T-cell (primary cell): ENCODE data around the gene SNRPE. TPM values are rescaled to one million over a fixed set of nuclear protein-coding genes. Genes with fewer than 3 reads are reported as not detected.

Experiments used
- ATAC-seq, 4 experiments: fragments of 200-7000 bp in 3 of 4; fragments of 150-1000 bp in 1 of 4; cut with Tn5 transposase; replicated peaks in 1 of 4; 1 replicate in 3 of 4; 2 replicates in 1 of 4; pipeline ENCODE4 v1.10.0; 2021; ENCODE audit warnings: moderate library complexity in 3 of 4, mild to moderate bottlenecking in 2 of 4, moderate number of reproducible peaks in 1 of 4
- CTCF ChIA-PET, 2 donors: fragments of 300-600 bp; sonication (Branson Sonifier 250); formaldehyde crosslinking; loops; one replicate each; lab custom pipeline; 2022; ENCODE audit warnings: antibody characterized with exemption in 2 of 2; lab: Charles Lee
- POLR2A ChIA-PET, 2 donors: fragments of 300-600 bp; sonication (Branson Sonifier 250); formaldehyde crosslinking; loops; one replicate each; lab custom pipeline; 2022; ENCODE audit warnings: antibody characterized with exemption in 2 of 2; lab: Charles Lee
- DNase-seq, 35 experiments: peaks; one replicate each; pipeline versions ENCODE4 v3.0.0 to v3.0.0-alpha.2; 2013 to 2023
- H3K27ac ChIP-seq: one replicate; pipeline ENCODE4 v1.5.1; 2013; ENCODE audit warnings: low read length
- H3K27me3 ChIP-seq, 2 experiments: replicated peaks in 1 of 2; 1 replicate in 1 of 2; 2 replicates in 1 of 2; pipeline versions ENCODE4 v1.6.1 to v1.7.0; 2013; ENCODE audit warnings: low read length in 1 of 2, mixed read lengths in 1 of 2; ENCODE audit not compliant: control insufficient read depth in 2 of 2, insufficient read depth in 2 of 2; ENCODE audit errors: extremely low read depth in 1 of 2
- H3K36me3 ChIP-seq, 2 donors: 1 replicate in 1 of 2; 2 replicates in 1 of 2; pipeline versions ENCODE4 v1.6.1 to v1.7.0; 2013; ENCODE audit warnings: low read length in 1 of 2; ENCODE audit not compliant: control insufficient read depth in 2 of 2, insufficient read depth in 1 of 2; ENCODE audit errors: extremely low read depth in 1 of 2
- H3K4me1 ChIP-seq, 2 experiments: 1 replicate in 1 of 2; 2 replicates in 1 of 2; pipeline versions ENCODE4 v1.6.1 to v1.7.0; 2013; ENCODE audit warnings: low read length in 2 of 2, mixed read lengths in 1 of 2; ENCODE audit not compliant: insufficient read depth in 2 of 2, control insufficient read depth in 1 of 2; ENCODE audit errors: extremely low read depth in 1 of 2
- H3K4me3 ChIP-seq, 2 donors: 1 replicate in 1 of 2; 2 replicates in 1 of 2; pipeline versions ENCODE4 v1.5.1 to v1.7.0; 2013; ENCODE audit warnings: mild to moderate bottlenecking in 2 of 2, low read length in 1 of 2, moderate library complexity in 1 of 2; ENCODE audit not compliant: control insufficient read depth in 1 of 2; ENCODE audit errors: extremely low read depth in 1 of 2
- H3K9me3 ChIP-seq: 2 replicates; pipeline ENCODE4 v1.7.0; 2013
- H3K27ac Mint-ChIP-seq, 2 donors: one replicate each; pipeline ENCODE4 v1.8.0; 2020 to 2021; ENCODE audit warnings: mild to moderate bottlenecking in 2 of 2, mixed read lengths in 2 of 2
- H3K27me3 Mint-ChIP-seq, 2 donors: one replicate each; pipeline ENCODE4 v1.8.0; 2021 to 2022; ENCODE audit warnings: mixed read lengths in 2 of 2
- H3K36me3 Mint-ChIP-seq: one replicate; pipeline ENCODE4 v1.8.0; 2021; ENCODE audit warnings: mixed read lengths
- H3K4me1 Mint-ChIP-seq, 3 donors: one replicate each; pipeline ENCODE4 v1.8.0; 2020 to 2022; ENCODE audit warnings: mixed read lengths in 3 of 3, mild to moderate bottlenecking in 1 of 3
- H3K4me3 Mint-ChIP-seq, 3 donors: one replicate each; pipeline ENCODE4 v1.8.0; 2020 to 2022; ENCODE audit warnings: mild to moderate bottlenecking in 3 of 3, mixed read lengths in 3 of 3, moderate library complexity in 3 of 3
- H3K9me3 Mint-ChIP-seq, 3 donors: one replicate each; pipeline ENCODE4 v1.8.0; 2020 to 2022; ENCODE audit warnings: mixed read lengths in 3 of 3
- WGBS: methylation state at CpG from one replicate; pipeline ENCODE4 v1.1.5; 2013; ENCODE audit warnings: missing lambda C conversion rate; ENCODE audit not compliant: insufficient coverage; 5-methylcytosine and 5-hydroxymethylcytosine counted together
- total RNA-seq, 35 experiments: library from RNA in 6 of 35; stranded (reverse) in 6 of 35; fragments of 120-200 nt in 1 of 35; gene quantifications; one replicate each; pipeline versions ENCODE4 v1.2.1 to v1.2.4 and lab custom pipeline; 2013 to 2026

Gene SNRPE
- total RNA-seq, 5 donors from 2014 or later (not counting 1 experiment from before 2014, with no cell fraction given), result 50.6 to 80.9 (median 72.0) TPM

DNA sequence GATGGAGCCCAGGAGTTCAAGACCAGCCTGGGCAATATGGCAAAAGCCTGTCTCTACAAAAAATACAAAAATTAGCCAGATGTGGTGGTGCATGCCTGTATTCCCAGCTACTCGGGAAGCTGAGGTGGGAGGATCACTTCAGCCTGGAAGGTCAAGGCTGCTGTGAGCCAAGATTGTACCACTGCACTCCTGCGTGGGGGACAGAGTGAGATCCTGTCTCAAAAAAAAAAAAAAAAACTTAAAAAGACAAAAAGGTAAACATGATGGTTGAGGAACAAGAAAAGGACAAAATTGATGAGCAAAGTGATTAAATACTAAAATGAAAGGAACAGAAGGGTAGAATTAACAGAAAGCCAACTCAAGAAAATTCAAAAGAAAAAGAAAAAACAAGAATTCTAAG is 30.6 kb downstream of the SNRPE start:
- no peak overlapping the region for H3K27ac Mint-ChIP-seq
- Histone ChIP-seq H3K4me1 (no peaks in the 10 kb centered on the region), H3K4me3 (no peak overlapping the region), H3K27me3 (no peaks in the 10 kb centered on the region), H3K27ac (no peak overlapping the region), H3K9me3 (no peaks in the 10 kb centered on the region), H3K36me3 (no peaks in the 10 kb centered on the region)
- H3K27me3 Mint-ChIP-seq, result peaks cover 0 to 2% of the 10 kb centered on the region in 2 donors
- no peaks in the 10 kb centered on the region for H3K4me1 Mint-ChIP-seq
- POLR2A ChIA-PET, result no interaction called here
- H3K36me3 Mint-ChIP-seq, result peaks cover 20% of the 10 kb centered on the region
- DNase-seq, result no peak
- no CpG with 5 or more reads among the region's 2 CpGs for WGBS
- no peak for ATAC-seq
- CTCF ChIA-PET, result no interaction called here
- no peak overlapping the region for H3K4me3 Mint-ChIP-seq
- H3K9me3 Mint-ChIP-seq, result peaks cover 0 to 14% (median 8%) of the 10 kb centered on the region in 3 donors

DNA sequence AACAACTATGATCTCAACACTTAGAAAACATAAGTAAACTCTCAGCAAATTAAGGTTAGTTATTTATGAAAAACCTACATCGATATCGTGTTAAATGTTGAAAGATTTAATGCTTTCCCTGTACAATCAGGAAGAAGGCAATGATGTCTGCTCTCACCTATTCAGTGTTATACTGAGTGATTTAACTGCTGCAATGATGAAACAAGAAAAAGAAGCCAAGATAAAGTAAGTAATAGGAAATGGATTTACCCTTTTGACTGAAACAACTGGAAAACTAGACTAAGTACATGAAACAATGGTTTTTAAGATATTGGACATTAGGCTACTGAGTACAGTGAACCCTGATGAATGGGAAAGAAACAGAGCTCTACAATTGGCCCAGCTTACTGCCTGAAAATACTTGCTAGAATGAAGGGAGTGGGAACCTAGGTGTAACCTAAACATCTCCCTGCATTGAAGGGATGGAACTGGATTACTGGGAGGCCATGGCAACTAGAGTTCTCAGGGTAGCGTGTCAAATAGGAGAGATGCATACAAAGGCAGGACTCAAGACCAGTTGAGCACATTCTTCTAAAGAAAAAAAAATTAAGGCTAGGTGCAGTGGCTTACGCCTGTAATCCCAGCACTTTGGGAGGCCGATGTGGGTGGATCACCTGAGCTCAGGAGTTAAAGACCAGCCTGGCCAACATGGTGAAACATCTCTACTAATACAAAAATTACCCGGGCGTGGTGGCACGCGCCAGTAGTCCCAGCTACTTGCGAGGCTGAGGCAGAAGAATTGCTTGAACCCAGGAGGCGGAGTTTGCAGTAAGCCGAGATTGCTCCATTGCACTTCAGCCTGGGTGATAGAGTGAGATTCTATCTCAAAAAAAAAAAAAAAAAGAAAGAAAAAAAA is 37.3 kb downstream of the SNRPE start:
- ATAC-seq (no peak), DNase-seq (no peak)
- no peaks in the 10 kb centered on the region for H3K4me1 ChIP-seq
- WGBS, result 92% methylated on average over 3 of the region's 12 CpGs
- Mint-ChIP-seq H3K4me1 (no peaks in the 10 kb centered on the region), H3K27me3 (peaks cover 3 to 9% of the 10 kb centered on the region in 2 donors), H3K27ac (no peak overlapping the region), H3K4me3 (no peak overlapping the region), H3K9me3 (peaks cover 0 to 6% (median 5%) of the 10 kb centered on the region in 3 donors), H3K36me3 (peaks cover 2% of the 10 kb centered on the region)
- H3K27ac ChIP-seq, result no peak overlapping the region
- H3K4me3 ChIP-seq, result no peak overlapping the region
- no peaks in the 10 kb centered on the region for H3K9me3 ChIP-seq
- ChIA-PET POLR2A (interaction anchor here (0.5 to 0.6 kb wide), 2 partner anchors 33 to 287 kb away, joined by 4 to 7 read pairs; no protein-coding TSS in a partner anchor), CTCF (no interaction called here)
- H3K27me3 ChIP-seq, result no peaks in the 10 kb centered on the region
- no peaks in the 10 kb centered on the region for H3K36me3 ChIP-seq

DNA sequence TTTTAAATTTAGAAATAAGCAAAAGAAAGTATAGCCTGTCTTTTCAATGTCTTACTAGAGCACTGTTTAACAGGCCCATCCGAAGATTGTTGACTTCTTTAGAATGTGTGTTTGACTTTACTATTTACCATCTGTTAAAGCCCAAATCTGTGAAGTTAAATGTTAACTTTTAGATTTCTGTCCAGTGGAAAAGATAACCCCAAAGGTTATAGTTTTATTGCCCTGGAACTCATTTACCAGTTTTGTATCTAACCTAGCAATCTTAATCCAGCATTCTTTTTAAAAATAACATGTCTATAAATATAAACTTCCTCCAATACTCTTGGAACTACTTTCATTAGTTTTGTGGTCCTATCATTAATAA is 37.9 kb downstream of the SNRPE start:
- Histone ChIP-seq H3K4me1 (no peaks in the 10 kb centered on the region), H3K4me3 (no peak overlapping the region), H3K9me3 (no peaks in the 10 kb centered on the region), H3K27ac (no peak overlapping the region), H3K36me3 (no peaks in the 10 kb centered on the region), H3K27me3 (no peaks in the 10 kb centered on the region)
- peaks cover 4 to 12% of the 10 kb centered on the region in 2 donors for H3K27me3 Mint-ChIP-seq
- H3K36me3 Mint-ChIP-seq, result no peaks in the 10 kb centered on the region
- ATAC-seq (no peak), DNase-seq (no peak)
- WGBS, result no CpG with 5 or more reads among the region's 1 CpG
- no peaks in the 10 kb centered on the region for H3K4me1 Mint-ChIP-seq
- no peak overlapping the region for H3K27ac Mint-ChIP-seq
- ChIA-PET CTCF (no interaction called here), POLR2A (no interaction called here)
- H3K4me3 Mint-ChIP-seq, result no peak overlapping the region
- H3K9me3 Mint-ChIP-seq, result peaks cover 0 to 4% (median 3%) of the 10 kb centered on the region in 3 donors

DNA sequence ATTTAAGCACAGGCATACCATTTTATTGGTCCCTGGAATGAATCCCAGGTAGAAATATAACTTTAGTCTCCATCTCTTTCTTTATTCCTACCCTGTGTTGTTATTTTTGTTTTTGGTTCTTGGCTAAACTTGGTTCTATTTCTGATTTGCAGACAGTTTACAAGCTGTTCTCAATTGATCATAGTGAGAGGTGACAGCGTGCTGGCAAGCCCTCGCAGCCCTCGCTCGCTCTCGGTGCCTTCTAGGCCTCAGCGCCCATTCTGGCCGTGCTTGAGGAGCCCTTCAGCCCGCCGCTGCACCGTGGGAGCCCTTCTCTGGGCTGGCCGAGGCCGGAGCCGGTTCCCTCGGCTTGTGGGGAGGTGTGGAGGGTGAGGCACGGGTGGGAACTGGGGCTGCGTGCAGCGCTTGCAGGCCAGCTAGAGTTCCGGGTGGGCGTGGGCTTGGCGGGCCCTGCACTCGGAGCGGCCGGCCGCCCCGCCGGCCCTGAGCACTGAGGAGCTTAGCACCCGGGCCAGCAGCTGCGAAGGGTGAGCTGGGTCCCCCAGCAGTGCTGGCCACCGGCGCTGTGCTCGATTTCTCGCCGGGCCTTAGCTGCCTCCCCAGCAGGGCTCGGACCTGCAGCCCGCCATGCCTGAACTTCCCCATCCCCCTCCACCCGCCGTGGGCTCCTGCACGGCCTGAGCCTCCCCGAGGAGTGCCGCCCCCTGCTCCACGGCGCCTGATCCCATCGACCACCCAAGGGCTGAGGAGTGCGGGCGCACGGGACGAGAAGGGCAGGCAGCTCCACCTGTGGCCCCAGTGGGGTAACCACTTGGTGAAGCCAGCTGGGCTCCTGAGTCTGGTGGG is 38.7 kb downstream of the SNRPE start:
- ChIA-PET POLR2A (no interaction called here), CTCF (no interaction called here)
- Histone ChIP-seq H3K36me3 (no peaks in the 10 kb centered on the region), H3K4me1 (no peaks in the 10 kb centered on the region), H3K27ac (no peak overlapping the region), H3K4me3 (no peak overlapping the region), H3K27me3 (no peaks in the 10 kb centered on the region), H3K9me3 (no peaks in the 10 kb centered on the region)
- Mint-ChIP-seq H3K9me3 (no peaks in the 10 kb centered on the region), H3K27ac (no peak overlapping the region), H3K36me3 (no peaks in the 10 kb centered on the region), H3K4me3 (no peak overlapping the region), H3K4me1 (no peaks in the 10 kb centered on the region), H3K27me3 (peaks cover 4 to 12% of the 10 kb centered on the region in 2 donors)
- ATAC-seq, result no peak
- DNase-seq, result no peak
- 93% methylated on average over 25 of the region's 47 CpGs for WGBS

DNA sequence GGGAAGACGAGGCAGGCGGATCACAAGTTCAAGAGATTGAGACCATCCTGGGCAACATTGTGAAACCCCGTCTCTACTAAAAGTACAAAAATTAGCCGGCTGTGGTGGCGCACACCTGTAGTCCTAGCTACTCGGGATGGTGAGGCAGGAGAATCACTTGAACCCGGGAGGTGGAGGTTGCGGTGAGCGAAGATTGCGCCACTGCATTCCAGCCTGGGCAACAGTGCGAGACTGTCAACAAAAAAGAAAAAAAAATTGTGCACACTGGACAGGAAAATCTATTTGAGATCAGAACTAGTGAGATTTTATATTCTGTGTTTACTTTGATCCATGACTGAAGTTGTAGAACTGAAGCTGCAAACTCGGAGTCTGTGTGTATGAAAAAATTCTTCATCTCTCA is 40.2 kb downstream of the SNRPE start:
- Mint-ChIP-seq H3K27me3 (peaks cover 4 to 12% of the 10 kb centered on the region in 2 donors), H3K9me3 (no peaks in the 10 kb centered on the region), H3K4me1 (no peaks in the 10 kb centered on the region), H3K36me3 (no peaks in the 10 kb centered on the region), H3K4me3 (no peak overlapping the region), H3K27ac (no peak overlapping the region)
- 95% methylated on average over 11 of the region's 12 CpGs for WGBS
- no peaks in the 10 kb centered on the region for H3K4me1 ChIP-seq
- H3K4me3 ChIP-seq, result no peak overlapping the region
- POLR2A ChIA-PET, result no interaction called here
- H3K9me3 ChIP-seq, result no peaks in the 10 kb centered on the region
- peaks cover 0 to 2% of the 10 kb centered on the region in 2 experiments for H3K27me3 ChIP-seq
- CTCF ChIA-PET, result no interaction called here
- ATAC-seq, result no peak
- H3K27ac ChIP-seq, result no peak overlapping the region
- no peak for DNase-seq
- H3K36me3 ChIP-seq, result no peaks in the 10 kb centered on the region

DNA sequence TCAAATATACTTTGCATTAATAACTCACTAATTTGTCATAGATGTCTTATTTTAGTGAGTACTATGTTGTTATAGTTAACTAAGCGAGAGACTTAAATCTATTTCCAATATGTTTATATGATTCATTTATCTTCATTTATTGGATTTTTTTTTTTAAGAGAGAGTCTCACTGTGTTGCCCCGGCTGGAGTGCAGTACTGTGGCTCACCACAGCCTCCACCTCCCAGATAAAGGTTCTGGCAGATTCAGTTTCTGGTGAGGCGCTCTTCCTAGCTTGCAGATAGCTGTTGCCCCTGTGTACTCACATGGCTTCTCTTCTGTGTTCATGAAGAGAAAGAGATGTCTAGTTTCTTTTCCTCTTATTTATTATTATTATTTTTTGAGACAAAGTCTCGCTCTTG is 43.9 kb downstream of the SNRPE start:
- DNase-seq (no peak), ATAC-seq (no peak)
- no peaks in the 10 kb centered on the region for H3K4me1 ChIP-seq
- Mint-ChIP-seq H3K9me3 (no peaks in the 10 kb centered on the region), H3K4me1 (no peaks in the 10 kb centered on the region), H3K27me3 (peaks cover 6 to 12% of the 10 kb centered on the region in 2 donors), H3K4me3 (no peak overlapping the region), H3K27ac (no peak overlapping the region), H3K36me3 (no peaks in the 10 kb centered on the region)
- no peaks in the 10 kb centered on the region for H3K9me3 ChIP-seq
- peaks cover 0 to 2% of the 10 kb centered on the region in 2 experiments for H3K27me3 ChIP-seq
- ChIA-PET CTCF (no interaction called here), POLR2A (no interaction called here)
- no peak overlapping the region for H3K4me3 ChIP-seq
- no CpG with 5 or more reads among the region's 4 CpGs for WGBS
- no peaks in the 10 kb centered on the region for H3K36me3 ChIP-seq
- no peak overlapping the region for H3K27ac ChIP-seq
